ENCODE results near the gene GFER.
"Not testable (repeated sequence)": the region's sequence is repeated elsewhere in the genome, so short reads cannot be mapped to it uniquely, and the experiment has no call there.

The GFER gene

DNA sequence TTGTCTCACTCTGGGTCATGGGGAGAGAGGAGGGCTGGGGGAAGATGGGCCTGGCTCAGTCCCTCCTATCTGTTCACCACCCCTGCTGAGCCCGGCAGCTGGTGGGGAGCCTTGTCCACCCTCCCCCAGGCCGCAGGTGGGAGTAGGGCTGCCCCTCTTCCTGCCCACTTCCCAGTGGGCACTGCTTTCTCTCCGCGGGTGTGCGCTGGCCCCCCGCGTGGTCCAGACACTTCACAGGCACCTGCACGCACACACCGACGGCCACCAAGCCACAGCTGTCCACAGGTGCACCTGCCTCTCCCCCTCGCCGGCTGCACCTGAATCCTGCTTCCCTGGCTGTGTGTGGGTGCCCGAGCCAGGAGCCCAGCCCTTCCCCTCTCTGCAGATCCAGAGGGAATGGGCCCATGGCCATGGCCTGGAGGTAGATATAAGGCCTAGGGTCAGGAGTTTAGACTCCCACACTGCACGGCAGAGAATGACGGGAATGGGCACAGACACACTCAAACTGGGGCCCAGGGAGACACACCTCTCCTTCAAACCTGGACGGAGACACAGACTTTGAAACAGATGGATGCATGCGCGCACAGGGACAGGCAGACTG, 44.7 kb downstream of the GFER start:
- no peak for DNase-seq

DNA sequence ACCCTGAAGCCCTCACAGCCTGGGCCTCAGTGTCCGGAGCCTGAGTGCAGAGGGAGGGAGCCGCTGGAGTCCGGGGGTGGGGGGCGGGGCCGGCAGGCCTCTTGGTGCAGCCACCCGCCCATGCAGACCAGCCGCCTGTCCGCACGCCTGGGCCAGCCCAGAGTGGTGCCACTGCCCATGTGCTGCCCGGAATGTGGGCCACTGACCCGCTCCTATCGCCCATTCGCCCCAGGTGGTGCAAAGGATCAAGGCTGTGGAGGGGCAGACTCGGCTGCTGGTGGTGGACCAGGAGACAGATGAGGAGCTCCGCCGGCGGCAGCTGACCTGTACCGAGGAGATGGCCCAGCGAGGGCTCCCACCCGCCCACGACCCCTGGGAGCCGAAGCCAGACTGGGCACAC, 45.4 kb downstream of the GFER start:
- no peak for DNase-seq

DNA sequence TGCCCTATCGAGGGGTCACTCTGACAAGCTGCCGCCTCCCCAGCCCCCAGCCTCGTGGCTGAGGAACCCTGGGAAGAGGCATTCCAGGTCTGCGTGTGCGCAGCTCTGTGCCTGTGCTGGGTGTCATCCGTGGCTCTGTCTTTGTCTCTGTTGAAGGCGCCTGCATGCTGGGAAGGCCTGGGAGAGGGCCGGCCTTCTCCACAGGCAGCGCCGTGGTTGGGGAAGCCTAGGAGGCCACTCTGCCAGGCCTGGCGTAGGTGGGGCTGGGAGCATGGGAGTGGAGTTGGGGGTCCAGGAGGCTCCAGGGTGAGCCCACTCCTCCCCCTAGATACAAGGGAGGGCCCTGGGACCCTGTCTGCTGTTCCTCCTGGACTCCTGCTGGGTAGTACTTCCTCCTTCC, 46.0 kb downstream of the GFER start:
- no peak for DNase-seq

DNA sequence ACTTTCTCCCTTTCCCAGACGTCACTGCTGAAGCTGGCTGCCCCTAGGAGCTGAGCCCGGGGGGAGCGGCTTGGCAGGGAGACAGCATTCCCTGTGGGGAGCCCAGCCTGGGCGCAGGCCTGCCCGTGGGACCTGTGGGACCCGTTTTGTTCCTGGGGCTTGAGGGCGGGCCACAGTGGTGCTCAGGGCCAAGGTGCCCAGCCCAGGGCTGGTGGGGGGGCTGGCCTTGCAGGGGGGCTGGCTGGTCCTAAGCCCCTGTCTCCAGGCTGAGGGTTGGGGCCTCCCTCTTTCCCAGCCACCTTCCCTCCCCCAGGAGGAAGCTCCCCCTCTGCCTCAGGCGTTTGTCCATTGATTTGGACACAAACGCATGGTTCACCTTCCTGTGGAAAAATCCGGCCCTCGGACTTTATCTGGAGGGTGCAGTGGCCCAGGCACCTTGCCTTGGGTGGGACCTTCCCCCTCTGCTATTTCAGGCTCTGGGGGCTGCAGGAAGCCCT, 47.1 kb downstream of the GFER start:
- no peak for DNase-seq

DNA sequence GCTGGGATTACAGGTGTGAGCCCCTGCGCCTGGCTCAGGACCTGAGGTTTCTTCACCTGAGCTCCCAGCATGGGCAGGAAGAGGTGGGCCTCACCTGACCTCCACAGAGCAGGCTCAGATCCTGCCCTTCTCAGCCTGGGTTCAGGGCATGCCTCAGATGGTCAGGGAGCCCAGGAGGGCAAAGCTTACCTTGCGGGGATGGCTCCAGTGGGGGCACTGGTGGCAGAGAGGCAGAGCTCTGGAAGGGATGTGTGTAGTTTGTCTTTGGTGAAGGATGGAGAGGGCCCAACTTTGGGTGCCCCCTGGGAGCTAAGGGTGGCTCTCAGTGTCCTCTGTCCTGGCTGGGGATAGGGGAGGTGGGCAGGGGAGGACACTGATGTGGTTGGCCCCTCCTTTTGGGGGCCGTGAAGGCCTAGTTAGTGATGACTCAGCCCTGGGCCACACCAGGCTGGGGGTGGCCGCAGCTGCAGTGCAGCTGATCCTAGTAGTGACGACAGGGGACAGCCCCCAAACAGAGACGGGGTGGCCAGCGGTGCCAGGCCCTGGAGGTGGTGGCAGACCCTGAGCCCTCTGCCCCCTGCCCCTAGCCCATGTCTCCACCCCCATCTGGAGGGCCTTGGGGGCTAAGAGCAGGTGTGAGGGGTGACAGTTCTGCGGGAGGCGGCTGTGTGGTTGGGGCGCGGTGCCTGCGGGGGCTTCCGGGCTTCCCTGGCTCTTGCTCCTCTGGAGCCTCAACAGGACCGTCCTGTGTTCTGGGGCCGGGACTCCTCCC, 48.5 kb downstream of the GFER start:
- DNase-seq, result no peak

DNA sequence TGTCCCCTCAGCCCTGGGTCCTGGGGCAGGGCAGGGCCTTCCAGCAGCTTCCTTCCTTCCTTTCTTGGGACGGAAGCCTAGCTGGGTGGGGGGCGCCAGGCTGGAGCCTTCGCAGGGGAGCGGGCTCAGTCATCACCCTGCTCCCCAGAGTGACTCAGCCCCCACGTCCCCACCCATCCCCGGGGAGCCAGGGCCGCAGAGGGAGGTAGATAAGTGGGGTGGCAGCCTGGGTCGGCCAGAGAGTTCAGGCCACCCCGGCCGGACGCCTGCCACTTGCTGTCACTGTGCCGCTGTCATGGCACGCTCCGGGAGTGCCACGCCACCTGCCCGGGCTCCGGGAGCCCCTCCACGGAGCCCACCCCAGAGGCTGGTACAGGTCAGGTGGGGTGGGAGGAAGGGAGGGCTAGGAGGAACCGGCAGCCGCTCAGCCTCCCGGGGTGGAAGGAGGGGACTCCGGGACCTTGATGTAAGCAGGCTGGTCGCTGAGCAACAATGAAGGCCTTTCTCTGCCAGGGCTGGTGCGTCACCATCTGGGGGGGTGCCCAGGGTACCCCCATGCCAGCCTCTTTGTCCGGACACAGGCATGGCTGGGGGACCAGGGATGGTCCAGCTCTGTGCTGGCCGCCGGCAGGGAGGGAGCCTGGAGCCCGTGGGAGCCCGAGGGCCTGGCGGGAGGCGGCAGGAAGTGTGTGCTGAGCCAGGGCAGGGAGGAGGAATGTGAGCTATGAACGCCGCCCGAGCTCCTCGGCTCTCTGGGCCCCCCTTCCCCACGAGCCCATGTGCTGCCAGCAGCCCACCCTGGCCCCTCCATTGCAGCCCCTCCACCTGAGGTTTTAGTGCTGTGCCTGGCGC, 49.3 kb downstream of the GFER start:
- no peak for DNase-seq

DNA sequence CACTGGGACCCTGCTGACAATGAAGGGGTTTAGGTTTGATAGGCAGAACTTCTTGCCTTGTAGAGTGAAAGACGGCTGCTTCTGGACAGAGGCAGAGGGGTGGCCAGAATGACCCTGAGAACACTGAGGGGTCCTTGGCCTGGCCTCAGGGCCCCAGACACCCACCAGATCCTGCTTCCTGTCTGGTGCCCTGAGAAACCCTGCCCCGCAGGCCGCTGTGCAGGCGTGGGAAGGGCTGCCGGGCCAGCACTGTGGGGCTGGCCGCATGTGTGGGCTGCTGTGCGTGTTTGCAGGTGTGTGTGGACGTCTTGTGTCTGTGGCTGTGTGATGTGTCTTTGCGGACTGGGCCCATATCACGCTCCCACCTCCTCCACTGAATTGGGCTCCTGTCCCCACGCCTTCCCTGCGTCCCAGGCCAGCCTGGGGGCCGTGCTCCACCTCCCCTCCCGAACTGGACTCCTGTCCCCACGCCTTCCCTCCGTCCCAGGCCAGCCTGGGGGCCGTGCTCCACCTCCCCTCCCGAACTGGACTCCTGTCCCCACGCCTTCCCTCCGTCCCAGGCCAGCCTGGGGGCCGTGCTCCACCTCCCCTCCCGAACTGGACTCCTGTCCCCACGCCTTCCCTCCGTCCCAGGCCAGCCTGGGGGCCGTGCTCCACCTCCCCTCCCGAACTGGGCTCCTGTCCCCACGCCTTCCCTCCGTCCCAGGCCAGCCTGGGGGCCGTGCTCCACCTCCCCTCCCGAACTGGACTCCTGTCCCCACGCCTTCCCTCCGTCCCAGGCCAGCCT, 50.1 kb downstream of the GFER start:
- not testable (repeated sequence) for DNase-seq

DNA sequence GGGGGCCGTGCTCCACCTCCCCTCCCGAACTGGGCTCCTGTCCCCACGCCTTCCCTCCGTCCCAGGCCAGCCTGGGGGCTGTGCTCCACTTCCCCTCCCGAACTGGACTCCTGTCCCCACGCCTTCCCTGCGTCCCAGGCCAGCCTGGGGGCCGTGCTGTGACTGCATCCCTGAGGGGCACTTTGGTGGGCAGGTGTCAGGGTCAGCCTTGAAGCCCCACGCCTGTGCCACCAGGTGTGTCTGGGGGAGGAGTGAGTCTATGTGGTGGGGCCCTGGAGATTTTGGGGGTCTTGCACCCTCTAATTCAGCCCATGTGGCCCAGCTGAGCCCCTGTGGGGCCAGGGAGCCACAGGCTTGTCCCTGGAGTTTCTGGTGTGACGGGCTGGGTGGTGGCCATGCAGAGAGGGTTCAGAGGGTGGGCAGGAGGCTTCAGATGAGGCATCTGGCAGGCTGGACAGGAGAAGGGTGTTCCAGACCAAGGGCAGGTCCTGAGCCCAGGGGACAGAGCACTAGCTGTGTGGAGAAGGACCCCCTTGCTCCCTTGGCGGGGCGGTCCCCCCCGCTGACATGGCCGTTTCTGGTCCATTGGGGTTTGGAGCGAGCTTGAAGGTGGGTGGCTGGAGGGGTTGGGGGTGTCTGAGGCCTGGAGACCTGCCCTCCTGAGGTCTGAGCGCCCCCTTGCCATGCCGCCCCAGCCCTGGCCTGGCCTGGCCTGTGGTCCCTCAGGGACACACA, 50.9 kb downstream of the GFER start:
- DNase-seq, result no peak

DNA sequence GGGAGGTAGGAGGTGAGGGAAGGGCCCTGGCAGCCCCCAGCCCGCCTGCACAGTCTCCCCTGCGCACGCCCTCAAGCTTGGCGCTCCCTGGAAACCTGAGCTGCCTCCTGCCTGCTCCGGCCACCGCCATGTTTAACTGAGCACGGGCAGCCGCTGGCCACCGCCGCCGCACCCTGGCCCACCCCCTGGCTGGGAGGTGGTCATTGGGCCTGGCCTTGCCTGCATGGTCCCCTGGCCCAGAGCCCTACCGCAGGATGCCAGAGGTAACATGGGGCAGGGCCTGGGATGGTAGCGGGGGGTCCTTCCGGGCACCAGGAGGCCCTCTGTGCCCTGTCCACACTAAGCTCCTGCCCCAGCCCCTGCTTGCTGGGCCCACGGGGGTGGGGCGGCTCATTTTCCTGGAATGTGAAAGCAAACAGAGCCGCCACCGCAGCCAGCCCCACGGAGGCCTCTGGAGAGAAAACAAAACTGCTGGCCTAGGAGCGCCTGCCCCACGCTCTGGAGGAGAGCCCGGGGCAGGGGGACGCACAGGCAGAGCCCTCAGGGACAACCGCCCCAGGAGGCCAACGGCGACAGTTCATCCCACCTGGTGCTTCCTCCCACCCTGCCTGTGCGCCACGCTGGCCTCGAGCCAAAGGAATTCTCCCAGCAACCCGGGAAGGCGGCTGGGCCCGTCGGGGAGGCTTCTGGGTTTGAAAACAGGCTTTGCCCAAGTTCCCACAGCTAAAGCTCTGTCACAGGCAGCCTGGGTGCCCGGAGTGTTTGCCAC, 51.6 kb downstream of the GFER start:
- DNase-seq, result peak; percentile 13

DNA sequence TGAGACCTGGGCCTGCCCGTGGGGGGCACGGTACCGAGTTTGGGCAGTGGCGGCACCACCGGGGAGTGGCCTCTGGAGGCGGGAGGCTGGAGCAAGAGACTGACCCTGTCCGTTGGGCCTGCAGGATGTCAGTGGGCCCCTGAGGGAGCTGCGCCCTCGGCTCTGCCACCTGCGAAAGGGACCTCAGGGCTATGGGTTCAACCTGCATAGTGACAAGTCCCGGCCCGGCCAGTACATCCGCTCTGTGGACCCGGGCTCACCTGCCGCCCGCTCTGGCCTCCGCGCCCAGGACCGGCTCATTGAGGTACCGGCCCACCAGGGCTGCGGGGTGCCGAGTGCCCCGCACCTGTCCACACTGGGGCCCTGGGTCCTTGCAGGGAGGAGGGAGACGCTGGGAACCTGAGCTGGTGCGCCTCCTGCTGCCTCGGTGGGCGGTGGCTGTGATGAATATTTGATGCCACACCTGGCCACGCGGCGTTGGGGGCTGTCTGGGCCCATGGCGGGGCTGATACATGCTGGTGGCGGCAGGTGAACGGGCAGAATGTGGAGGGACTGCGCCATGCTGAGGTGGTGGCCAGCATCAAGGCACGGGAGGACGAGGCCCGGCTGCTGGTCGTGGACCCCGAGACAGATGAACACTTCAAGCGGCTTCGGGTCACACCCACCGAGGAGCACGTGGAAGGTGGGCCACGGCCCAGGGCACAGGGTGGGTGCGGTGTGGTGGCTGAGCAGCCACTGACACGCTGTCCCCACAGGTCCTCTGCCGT, 52.4 kb downstream of the GFER start:
- DNase-seq, result no peak

DNA sequence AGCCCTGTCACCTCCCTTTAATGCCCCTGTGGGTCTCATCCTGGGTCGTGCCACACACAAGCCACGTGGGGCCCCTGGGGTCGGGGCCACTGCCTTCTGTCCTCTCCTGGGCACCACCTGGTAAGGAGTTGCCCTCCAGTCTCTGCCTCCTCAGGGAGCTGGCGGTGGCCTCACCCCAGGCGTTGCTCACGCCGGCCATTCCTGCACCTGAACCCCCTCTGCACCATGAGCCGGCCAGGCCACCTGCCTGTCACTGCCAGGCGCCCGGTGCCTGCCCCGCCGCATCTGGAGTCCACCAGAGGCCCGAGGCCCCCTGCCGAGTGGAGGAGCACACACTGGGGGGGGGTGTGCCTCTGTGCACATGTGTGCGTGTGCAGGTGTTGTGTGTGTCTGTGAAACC, 53.1 kb downstream of the GFER start:
- no peak for DNase-seq

Data from NCI-H510A treated with DMSO at 0.1 percent for 48 hours (cell line).